ACC112 (cell line): ENCODE data around the gene CARMIL1.

Experiments used
- H2AFZ ChIP-seq: fragments of 200-600 bp; sonication (generic); one replicate; pipeline ENCODE4 v1.6.0; 2017; ENCODE audit warnings: antibody characterized with exemption, low read length; ENCODE audit not compliant: unreplicated experiment
- H3K27ac ChIP-seq: fragments of 200-600 bp; sonication (generic); 2 replicates; pipeline ENCODE4 v1.5.1; 2014; ENCODE audit warnings: low read depth, mild to moderate bottlenecking, antibody characterized with exemption, low read length, moderate library complexity
- H3K27me3 ChIP-seq: fragments of 200-600 bp; sonication (generic); 2 replicates; pipeline ENCODE4 v1.6.1; 2014; ENCODE audit warnings: mild to moderate bottlenecking, antibody characterized with exemption, low read length, moderate library complexity, mixed read lengths; ENCODE audit not compliant: insufficient read depth
- H3K36me3 ChIP-seq: fragments of 200-600 bp; sonication (generic); 2 replicates; pipeline ENCODE4 v1.6.1; 2016; ENCODE audit warnings: mild to moderate bottlenecking, antibody characterized with exemption, low read length, moderate library complexity, mixed read lengths; ENCODE audit not compliant: insufficient read depth
- H3K4me1 ChIP-seq: fragments of 200-600 bp; sonication (generic); one replicate; pipeline ENCODE4 v1.6.1; 2016; ENCODE audit warnings: low read length, mixed read lengths; ENCODE audit not compliant: insufficient read depth, unreplicated experiment, control insufficient read depth
- H3K4me3 ChIP-seq: fragments of 200-600 bp; sonication (generic); 2 replicates; pipeline ENCODE4 v1.5.1; 2014; ENCODE audit warnings: mild to moderate bottlenecking, low read depth, low read length
- H3K79me2 ChIP-seq: fragments of 200-600 bp; sonication (generic); one replicate; pipeline ENCODE4 v1.6.0; 2016; ENCODE audit warnings: low read length; ENCODE audit not compliant: control insufficient read depth, unreplicated experiment, insufficient read depth

CARMIL1 gene

DNA sequence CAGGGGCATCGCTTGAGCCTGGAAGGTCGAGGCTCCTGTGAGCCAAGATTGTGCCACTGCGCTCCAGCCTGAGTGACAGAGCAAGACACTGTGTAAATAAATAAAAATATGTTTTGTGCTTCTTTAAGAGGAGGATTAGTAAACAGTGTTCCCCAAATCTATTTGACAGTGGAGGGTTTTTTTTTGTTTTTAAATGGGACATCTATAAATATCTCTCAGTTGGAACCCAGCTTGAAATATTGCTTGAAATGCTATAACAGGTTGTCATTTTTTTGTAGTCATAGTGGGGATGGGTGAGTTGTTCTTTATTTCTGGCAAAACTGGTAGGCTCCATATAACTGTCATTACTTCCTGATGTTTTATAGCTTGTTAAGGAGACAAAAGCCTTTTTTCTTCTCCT, 54.3 kb downstream of the CARMIL1 start:
- no peaks in the 10 kb centered on the region for H3K36me3 ChIP-seq
- H3K27ac ChIP-seq: no peak overlapping the region
- no peak overlapping the region for H2AFZ ChIP-seq

GRCh38 chr6:25334793-25335192, 55.6 kb downstream of the CARMIL1 start:
- Histone ChIP-seq H2AFZ (no peak overlapping the region), H3K27ac (no peak overlapping the region), H3K4me3 (no peak overlapping the region), H3K79me2 (peaks cover 6% of the 10 kb centered on the region), H3K36me3 (no peaks in the 10 kb centered on the region), H3K4me1 (peaks cover 18% of the 10 kb centered on the region), H3K27me3 (no peaks in the 10 kb centered on the region)

More for the DNA sequence above, 54.3 kb downstream of the CARMIL1 start:
- Histone ChIP-seq H3K4me1 (peaks cover 18% of the 10 kb centered on the region), H3K79me2 (peaks cover 6% of the 10 kb centered on the region), H3K4me3 (no peak overlapping the region), H3K27me3 (no peaks in the 10 kb centered on the region)

- Histone ChIP-seq H3K79me2 (peaks cover 5% of the 10 kb centered on the region), H3K27me3 (no peaks in the 10 kb centered on the region), H3K36me3 (no peaks in the 10 kb centered on the region), H3K4me1 (peaks cover 8% of the 10 kb centered on the region), H3K4me3 (no peak overlapping the region), H2AFZ (no peak overlapping the region), H3K27ac (no peak overlapping the region)
Measured at GRCh38 chr6:25336996-25337395, 57.8 kb downstream of the CARMIL1 start.

- Histone ChIP-seq H3K36me3 (no peaks in the 10 kb centered on the region), H3K4me1 (peaks cover 8% of the 10 kb centered on the region), H3K27ac (no peak overlapping the region), H3K27me3 (no peaks in the 10 kb centered on the region), H2AFZ (no peak overlapping the region), H3K79me2 (peaks cover 3% of the 10 kb centered on the region), H3K4me3 (no peak overlapping the region)
Measured at GRCh38 chr6:25337431-25337830, 58.3 kb downstream of the CARMIL1 start.

DNA sequence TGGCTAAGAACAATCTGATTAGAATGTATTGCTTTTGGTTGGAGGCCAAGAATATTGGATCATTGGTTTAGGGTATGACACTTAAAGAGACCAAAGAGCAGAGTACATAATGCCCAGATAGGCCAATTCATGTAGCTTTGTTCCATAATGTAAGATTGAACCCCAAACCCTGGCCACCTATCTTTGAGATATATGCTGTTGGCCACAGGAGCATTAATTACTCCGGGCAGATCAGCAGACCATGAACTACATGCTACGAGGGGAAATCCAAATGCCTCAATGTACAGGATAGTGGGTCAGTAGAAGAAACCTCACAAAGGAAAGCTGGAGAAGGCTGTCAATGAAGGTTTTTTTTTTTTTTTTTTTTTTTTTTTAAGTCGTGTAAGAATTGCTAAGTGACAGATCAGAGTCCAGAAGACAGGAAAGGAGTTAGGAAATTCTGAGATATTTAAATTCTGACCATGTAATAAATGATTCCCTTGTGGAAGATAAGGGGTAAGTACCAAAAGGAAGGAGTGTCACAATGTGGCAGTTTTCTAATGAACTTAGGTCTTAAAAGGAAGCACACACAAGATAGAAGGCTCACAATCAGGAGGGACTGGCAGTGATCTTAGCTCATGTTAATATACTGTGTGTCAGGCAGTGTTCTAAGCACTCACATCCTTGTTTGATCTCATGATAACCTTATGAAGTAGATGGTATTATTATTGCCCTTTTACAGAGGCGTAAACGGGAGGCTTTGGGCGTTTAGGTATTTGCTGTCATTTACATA, 61.4 kb downstream of the CARMIL1 start:
- Histone ChIP-seq H3K79me2 (peaks cover 3% of the 10 kb centered on the region), H3K4me3 (no peak overlapping the region), H3K36me3 (no peaks in the 10 kb centered on the region), H3K4me1 (peaks cover 13% of the 10 kb centered on the region), H3K27me3 (no peaks in the 10 kb centered on the region), H3K27ac (no peak overlapping the region), H2AFZ (no peak overlapping the region)

GRCh38 chr6:25341203-25341552, 62.0 kb downstream of the CARMIL1 start:
- H3K4me3 ChIP-seq: no peak overlapping the region
- no peaks in the 10 kb centered on the region for H3K27me3 ChIP-seq
- H2AFZ ChIP-seq: no peak overlapping the region
- no peak overlapping the region for H3K27ac ChIP-seq
- H3K36me3 ChIP-seq: no peaks in the 10 kb centered on the region
- H3K4me1 ChIP-seq: peaks cover 13% of the 10 kb centered on the region
- peaks cover 3% of the 10 kb centered on the region for H3K79me2 ChIP-seq

GRCh38 chr6:25341923-25342619, 62.9 kb downstream of the CARMIL1 start:
- H3K4me1 ChIP-seq: peaks cover 8% of the 10 kb centered on the region
- H3K79me2 ChIP-seq: peaks cover 3% of the 10 kb centered on the region
- no peaks in the 10 kb centered on the region for H3K36me3 ChIP-seq
- no peaks in the 10 kb centered on the region for H3K27me3 ChIP-seq
- no peak overlapping the region for H2AFZ ChIP-seq
- H3K4me3 ChIP-seq: no peak overlapping the region
- no peak overlapping the region for H3K27ac ChIP-seq

- peaks cover 5% of the 10 kb centered on the region for H3K4me1 ChIP-seq
- H3K4me3 ChIP-seq: no peak overlapping the region
- H3K79me2 ChIP-seq: no peaks in the 10 kb centered on the region
- no peaks in the 10 kb centered on the region for H3K36me3 ChIP-seq
- no peak overlapping the region for H3K27ac ChIP-seq
- no peak overlapping the region for H2AFZ ChIP-seq
- H3K27me3 ChIP-seq: no peaks in the 10 kb centered on the region
Measured at GRCh38 chr6:25342802-25343201, 63.6 kb downstream of the CARMIL1 start.

DNA sequence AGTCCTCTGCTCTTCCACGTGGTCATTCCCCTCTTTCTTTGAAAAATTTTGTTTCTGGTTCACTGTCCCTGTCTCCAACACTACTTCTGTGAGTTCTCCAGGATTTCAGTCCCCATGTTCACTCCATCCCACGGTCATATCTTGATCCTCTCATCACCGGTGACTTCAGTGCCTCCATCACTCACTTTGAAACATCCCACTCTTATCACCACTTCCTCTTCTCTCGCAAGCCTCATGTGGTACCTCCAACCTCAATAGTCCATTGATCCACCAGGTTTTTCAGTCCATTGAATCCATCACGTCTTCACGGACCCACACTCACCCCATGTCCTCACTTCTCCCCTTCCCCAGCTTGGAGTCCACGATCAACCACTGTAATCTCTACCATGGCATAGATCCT, 64.8 kb downstream of the CARMIL1 start:
- no peaks in the 10 kb centered on the region for H3K79me2 ChIP-seq
- H3K36me3 ChIP-seq: no peaks in the 10 kb centered on the region
- no peak overlapping the region for H3K27ac ChIP-seq
- no peaks in the 10 kb centered on the region for H3K27me3 ChIP-seq
- H3K4me3 ChIP-seq: no peak overlapping the region
- H2AFZ ChIP-seq: no peak overlapping the region
- peaks cover 5% of the 10 kb centered on the region for H3K4me1 ChIP-seq

DNA sequence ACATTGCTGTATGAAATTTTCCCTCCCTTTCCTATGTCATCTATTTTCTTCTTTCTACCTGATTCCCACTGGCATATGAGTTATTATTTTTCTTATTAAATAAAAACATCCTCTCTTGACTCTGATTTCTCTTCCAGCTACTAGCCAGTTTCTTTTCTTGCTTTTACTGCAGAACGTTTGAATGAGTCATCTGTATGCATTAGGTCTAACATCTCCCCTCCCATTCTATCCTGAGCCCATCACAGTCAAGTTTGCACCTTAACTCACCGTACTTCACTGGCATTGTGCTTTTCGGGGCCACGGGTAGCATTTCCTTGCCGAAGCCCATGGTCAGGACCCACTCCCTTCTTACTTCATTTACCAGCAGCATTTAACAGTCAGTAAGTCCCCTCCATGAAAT, 65.7 kb downstream of the CARMIL1 start:
- Histone ChIP-seq H3K79me2 (no peaks in the 10 kb centered on the region), H3K4me1 (peaks cover 5% of the 10 kb centered on the region), H3K4me3 (no peak overlapping the region), H3K36me3 (no peaks in the 10 kb centered on the region), H3K27me3 (no peaks in the 10 kb centered on the region), H2AFZ (no peak overlapping the region), H3K27ac (no peak overlapping the region)

DNA sequence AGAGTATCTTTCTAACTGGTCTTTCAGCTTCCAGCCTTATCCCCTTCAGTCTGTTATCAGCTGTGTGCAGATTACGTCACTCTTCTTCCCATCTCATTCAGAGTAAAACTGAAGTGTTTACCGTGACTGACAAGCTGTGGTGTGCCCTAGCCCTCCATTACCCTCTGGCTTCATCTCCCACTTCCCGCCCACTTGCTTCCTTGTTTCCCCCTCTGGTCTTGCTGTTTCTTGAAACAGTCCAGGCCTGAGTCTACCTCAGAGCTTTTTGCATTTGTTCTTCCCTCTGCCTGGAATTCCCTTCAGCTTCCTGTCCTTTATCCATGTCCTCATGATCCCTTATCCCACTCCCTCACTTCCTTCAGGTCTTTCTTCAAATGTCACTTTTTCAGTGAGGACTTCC, 66.9 kb downstream of the CARMIL1 start:
- Histone ChIP-seq H3K27ac (no peak overlapping the region), H3K36me3 (no peaks in the 10 kb centered on the region), H2AFZ (no peak overlapping the region), H3K4me3 (no peak overlapping the region), H3K4me1 (peaks cover 5% of the 10 kb centered on the region), H3K79me2 (no peaks in the 10 kb centered on the region), H3K27me3 (no peaks in the 10 kb centered on the region)
